Vagina (tissue), 2 donors: Measurements from ENCODE around the gene PTPRD.

Experiments used
- POLR2A ChIP-seq, 2 donors: fragments of 450-650 bp; IDR thresholded peaks; one replicate each; pipeline ENCODE4 v1.6.1; 2017; ENCODE audit warnings: antibody characterized with exemption in 2 of 2, mild to moderate bottlenecking in 2 of 2, moderate library complexity in 2 of 2
- POLR2AphosphoS5 ChIP-seq, 2 donors: sonication (generic); formaldehyde crosslinking; IDR thresholded peaks; one replicate each; pipeline ENCODE4 v1.9.0; 2017; ENCODE audit warnings: antibody characterized with exemption in 2 of 2, mild to moderate bottlenecking in 2 of 2, low read depth in 1 of 2; ENCODE audit not compliant: insufficient read depth in 1 of 2
- TF ChIP-seq, protein P1 (sequence below), 3 experiments: fragments of 450-650 bp in 2 of 3; fragments of 200-600 bp in 1 of 3; sonication (generic) in 1 of 3; IDR thresholded peaks; one replicate each; pipeline ENCODE4 v1.5.1; 2017 to 2019; ENCODE audit warnings: antibody characterized with exemption in 3 of 3, mild to moderate bottlenecking in 2 of 3, moderate library complexity in 2 of 3

DNA sequence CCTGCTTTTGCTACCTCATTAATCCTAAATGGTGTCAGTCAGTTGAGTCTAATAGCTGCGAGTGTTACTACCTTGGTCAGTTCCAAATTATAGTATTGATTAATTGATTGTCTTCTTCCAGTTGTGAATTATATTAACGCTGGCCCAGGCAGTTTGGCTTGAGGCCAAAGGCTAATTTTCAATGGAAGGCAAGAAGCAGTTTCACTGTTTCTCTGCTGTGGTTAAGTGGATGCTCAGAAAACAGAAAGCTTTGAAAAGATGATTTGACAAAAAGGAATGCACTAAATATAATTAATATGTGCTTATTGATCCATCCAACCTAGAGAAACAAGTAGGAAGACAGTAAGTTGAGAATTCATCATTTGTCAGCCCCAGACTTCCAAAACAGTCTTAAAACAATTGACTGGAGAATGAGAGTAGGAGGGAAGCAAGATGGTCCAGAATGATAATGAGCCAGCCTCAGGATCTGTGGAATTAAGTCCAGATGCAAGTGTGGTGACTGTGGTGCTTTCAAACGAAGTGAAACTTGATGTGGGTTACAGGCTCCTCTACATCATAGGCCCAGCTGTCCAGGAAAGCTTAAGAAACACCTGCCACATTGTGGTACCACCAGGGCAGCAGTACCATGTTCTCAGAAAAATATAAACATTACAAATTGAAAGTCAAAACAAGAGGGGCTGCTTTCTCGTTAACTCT lies 1442.2 kb downstream of the PTPRD start:
- TF ChIP-seq, protein P1, sequence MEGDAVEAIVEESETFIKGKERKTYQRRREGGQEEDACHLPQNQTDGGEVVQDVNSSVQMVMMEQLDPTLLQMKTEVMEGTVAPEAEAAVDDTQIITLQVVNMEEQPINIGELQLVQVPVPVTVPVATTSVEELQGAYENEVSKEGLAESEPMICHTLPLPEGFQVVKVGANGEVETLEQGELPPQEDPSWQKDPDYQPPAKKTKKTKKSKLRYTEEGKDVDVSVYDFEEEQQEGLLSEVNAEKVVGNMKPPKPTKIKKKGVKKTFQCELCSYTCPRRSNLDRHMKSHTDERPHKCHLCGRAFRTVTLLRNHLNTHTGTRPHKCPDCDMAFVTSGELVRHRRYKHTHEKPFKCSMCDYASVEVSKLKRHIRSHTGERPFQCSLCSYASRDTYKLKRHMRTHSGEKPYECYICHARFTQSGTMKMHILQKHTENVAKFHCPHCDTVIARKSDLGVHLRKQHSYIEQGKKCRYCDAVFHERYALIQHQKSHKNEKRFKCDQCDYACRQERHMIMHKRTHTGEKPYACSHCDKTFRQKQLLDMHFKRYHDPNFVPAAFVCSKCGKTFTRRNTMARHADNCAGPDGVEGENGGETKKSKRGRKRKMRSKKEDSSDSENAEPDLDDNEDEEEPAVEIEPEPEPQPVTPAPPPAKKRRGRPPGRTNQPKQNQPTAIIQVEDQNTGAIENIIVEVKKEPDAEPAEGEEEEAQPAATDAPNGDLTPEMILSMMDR (IDR thresholded peaks at IDR 0.05), result no peak
- TF ChIP-seq POLR2A (IDR thresholded peaks at IDR 0.05), result no peak
- no peak for TF ChIP-seq POLR2AphosphoS5 (IDR thresholded peaks at IDR 0.05; ENCODE audit: insufficient read depth in 1 of 2, low read depth in 1 of 2)
